Activated CD8-positive, alpha-beta T cell treated with anti-CD3 and anti-CD28 coated beads, Interleukin-2, amount 10 ng/mL, durations not matched to agents 7 days and 5 days (primary cell): ENCODE data around the gene BAZ2A. TPM values are rescaled to one million over a fixed set of nuclear protein-coding genes. Genes with fewer than 3 reads are reported as not detected.
"Not testable (repeated sequence)": the region's sequence is repeated elsewhere in the genome, so short reads cannot be mapped to it uniquely, and the experiment has no call there.

ENCODE experiments used
- ATAC-seq: fragments of 150-1000 bp; cut with Tn5 transposase; one replicate; pipeline ENCODE4 v1.10.0; 2021; ENCODE audit warnings: moderate library complexity
- CTCF ChIA-PET: fragments of 350-600 bp; sonication (Branson Sonifier 250); formaldehyde crosslinking; loops from one replicate; lab custom pipeline; 2021; ENCODE audit warnings: antibody characterized with exemption; lab: Charles Lee
- POLR2A ChIA-PET: fragments of 350-600 bp; sonication (Branson Sonifier 250); formaldehyde crosslinking; loops from one replicate; lab custom pipeline; 2021; ENCODE audit warnings: antibody characterized with exemption; lab: Charles Lee
- DNase-seq: peaks from one replicate; pipeline ENCODE4 v3.0.0-alpha.2; 2020
- H3K27ac Mint-ChIP-seq: one replicate; pipeline ENCODE4 v1.8.0; 2021; ENCODE audit warnings: mild to moderate bottlenecking, mixed read lengths
- H3K27me3 Mint-ChIP-seq: one replicate; pipeline ENCODE4 v1.8.0; 2021; ENCODE audit warnings: low read depth, mixed read lengths
- H3K36me3 Mint-ChIP-seq: one replicate; pipeline ENCODE4 v1.8.0; 2021; ENCODE audit warnings: low read depth, mixed read lengths
- H3K4me1 Mint-ChIP-seq: one replicate; pipeline ENCODE4 v1.8.0; 2021; ENCODE audit warnings: low read depth, mixed read lengths
- H3K4me3 Mint-ChIP-seq: one replicate; pipeline ENCODE4 v1.8.0; 2021; ENCODE audit warnings: mild to moderate bottlenecking, mixed read lengths
- H3K9me3 Mint-ChIP-seq: one replicate; pipeline ENCODE4 v1.8.0; 2022; ENCODE audit warnings: mixed read lengths; ENCODE audit not compliant: insufficient read depth
- total RNA-seq, 2 experiments: library from RNA; stranded (reverse); gene quantifications; one replicate each; pipeline ENCODE4 v1.2.3, GENCODE V29; 2021

BAZ2A gene
- total RNA-seq, 2 experiments from 2014 or later = 92.2 to 96.0 TPM

DNA sequence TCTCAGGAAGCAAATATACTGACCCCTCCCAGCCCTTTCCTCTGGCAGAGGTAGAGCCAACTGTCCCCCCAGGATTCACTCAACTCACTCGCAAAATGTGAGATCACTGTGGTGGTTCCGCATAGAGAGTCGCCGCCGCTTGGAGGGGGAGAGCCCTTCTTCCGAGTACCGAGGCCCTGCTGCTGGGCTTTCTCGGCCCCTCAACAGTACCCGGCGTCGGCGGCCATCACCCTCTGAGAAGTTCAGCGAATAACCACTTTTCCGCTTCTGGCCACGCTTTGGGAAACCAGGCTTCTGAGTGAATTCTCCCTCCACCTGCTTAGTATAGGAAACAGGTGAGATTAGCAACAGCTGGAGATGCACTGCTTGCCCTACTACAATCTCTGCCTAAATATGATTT, 31.1 kb downstream of the BAZ2A start:
- no peaks in the 10 kb centered on the region for H3K27me3 Mint-ChIP-seq
- POLR2A ChIA-PET = no interaction called here
- no peak for ATAC-seq
- peaks cover 2% of the 10 kb centered on the region for H3K4me1 Mint-ChIP-seq
- no peaks in the 10 kb centered on the region for H3K9me3 Mint-ChIP-seq
- no peak for DNase-seq
- no peak overlapping the region for H3K27ac Mint-ChIP-seq
- CTCF ChIA-PET = no interaction called here
- H3K36me3 Mint-ChIP-seq = peaks cover 62% of the 10 kb centered on the region
- no peak overlapping the region for H3K4me3 Mint-ChIP-seq

DNA sequence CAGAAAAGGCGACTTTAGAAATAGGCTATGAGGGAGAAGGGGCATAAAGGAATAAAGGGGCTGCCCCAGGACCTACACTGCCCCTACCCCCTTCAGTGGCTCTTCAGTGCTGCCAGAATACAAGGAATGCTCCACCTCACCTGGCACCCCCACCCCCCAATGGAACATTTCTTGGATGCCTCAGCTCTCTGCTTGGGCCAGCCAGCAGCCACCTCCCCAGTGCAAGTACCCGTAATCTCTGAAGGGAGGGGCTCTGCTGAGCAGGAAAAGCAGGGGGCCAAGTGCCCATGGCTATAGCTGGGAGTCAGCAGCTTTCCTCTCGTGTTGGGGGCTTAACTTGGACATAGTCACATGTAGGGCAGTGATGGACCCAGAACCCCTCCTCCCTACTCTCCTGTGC, 33.3 kb downstream of the BAZ2A start:
- Mint-ChIP-seq H3K4me3 (no peak overlapping the region), H3K36me3 (peaks cover 44% of the 10 kb centered on the region), H3K27ac (peak overlapping the region; percentile 52), H3K4me1 (peaks cover 3% of the 10 kb centered on the region), H3K9me3 (no peaks in the 10 kb centered on the region), H3K27me3 (no peaks in the 10 kb centered on the region)
- ATAC-seq = no peak
- DNase-seq = no peak
- ChIA-PET POLR2A (no interaction called here), CTCF (interaction anchor here (13.4 kb wide), 1 partner anchor 84 kb away, joined by 188 read pairs; no protein-coding TSS in a partner anchor)

DNA sequence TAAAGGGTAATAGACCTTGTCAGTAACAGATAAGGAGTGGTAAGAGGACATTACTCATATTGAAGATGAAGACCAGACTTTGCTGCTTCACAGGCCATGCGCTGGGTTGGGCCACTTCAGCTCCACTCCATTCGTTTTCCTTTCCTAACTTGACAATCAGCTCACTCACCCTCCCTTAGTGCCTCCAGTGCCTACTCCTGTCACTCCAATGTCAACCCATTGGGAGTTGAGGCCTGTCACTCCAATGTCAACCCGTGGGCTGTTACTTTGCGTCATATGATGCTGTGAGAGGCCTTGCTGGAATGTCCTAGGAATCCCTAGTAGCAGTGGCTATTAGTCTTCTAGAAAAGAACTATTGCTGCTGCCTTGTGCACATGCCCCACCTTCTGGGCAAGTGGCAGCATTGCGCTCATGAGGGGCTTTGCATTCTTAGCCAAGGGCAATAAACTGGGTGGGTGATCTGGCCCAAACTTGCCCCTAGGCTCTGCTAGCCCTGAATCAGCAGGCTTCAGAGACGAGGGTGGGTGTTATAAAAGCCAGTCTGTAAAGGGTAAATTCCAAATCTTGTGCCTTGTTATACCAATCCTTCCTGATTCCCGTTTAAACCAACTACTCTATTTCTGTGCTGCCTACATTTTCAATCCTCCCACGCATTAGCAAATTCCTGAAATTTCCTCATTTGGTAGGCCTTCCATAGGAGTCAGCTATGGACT, 36.1 kb downstream of the BAZ2A start:
- DNase-seq (peak; percentile 77), ATAC-seq (peak; percentile 64)
- Mint-ChIP-seq H3K4me3 (no peak overlapping the region), H3K27me3 (no peaks in the 10 kb centered on the region), H3K36me3 (peaks cover 18% of the 10 kb centered on the region), H3K4me1 (peaks cover 5% of the 10 kb centered on the region), H3K27ac (no peak overlapping the region), H3K9me3 (no peaks in the 10 kb centered on the region)
- ChIA-PET POLR2A (no interaction called here), CTCF (interaction anchor here (0.6 to 13.4 kb wide), 21 partner anchors 8 to 137 kb away, joined by 3 to 188 read pairs (median 4); partner anchors contain the start of genes GLS2 and RBMS2)

DNA sequence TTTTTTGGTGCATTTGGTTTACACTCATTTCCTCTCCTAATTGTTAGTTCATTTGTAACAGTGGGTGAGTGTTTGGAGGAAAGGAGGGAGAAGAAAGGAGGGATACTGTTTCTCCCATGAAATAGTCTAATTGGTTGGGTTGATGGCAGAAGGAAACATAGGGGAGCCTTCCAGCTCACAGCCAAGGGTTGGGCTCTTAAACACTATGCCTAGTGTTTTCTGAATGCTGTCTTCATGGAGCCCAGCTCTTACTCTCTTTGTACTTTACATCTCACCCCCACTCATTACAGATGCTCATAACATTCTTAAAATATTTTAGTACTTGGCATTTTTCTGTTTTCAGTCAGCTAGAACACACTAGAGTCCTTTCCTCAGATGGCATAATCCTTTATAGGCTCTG, 38.2 kb downstream of the BAZ2A start:
- Mint-ChIP-seq H3K4me3 (no peak overlapping the region), H3K27ac (no peak overlapping the region), H3K4me1 (peaks cover 5% of the 10 kb centered on the region), H3K27me3 (no peaks in the 10 kb centered on the region), H3K36me3 (peaks cover 1% of the 10 kb centered on the region), H3K9me3 (no peaks in the 10 kb centered on the region)
- ChIA-PET POLR2A (no interaction called here), CTCF (interaction anchor here (1.4 to 13.4 kb wide), 8 partner anchors 12 to 96 kb away, joined by 3 to 188 read pairs (median 26); partner anchors contain the start of gene BAZ2A)
- ATAC-seq (no peak), DNase-seq (no peak)

DNA sequence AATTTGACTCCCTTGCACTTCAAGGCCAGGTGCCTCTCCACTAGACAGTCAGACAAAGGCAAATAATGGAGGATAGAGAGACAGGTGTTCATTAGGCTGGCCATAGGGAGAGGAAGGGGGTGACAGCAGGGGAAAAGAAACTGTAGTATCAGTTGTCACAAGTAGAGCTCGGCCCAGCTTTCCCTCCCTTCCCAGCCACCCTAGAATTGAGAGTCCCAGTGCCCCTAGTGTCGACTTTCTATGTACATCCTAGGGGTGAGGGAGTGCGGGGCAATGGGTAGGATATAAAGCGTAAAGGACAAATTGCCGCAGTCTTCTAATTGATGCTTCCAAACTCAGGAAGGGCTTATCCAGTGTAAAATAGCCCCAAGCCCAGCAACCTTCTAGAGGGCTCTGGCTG, 39.0 kb downstream of the BAZ2A start:
- no peaks in the 10 kb centered on the region for H3K9me3 Mint-ChIP-seq
- H3K4me1 Mint-ChIP-seq = peaks cover 5% of the 10 kb centered on the region
- H3K27me3 Mint-ChIP-seq = no peaks in the 10 kb centered on the region
- POLR2A ChIA-PET = no interaction called here
- CTCF ChIA-PET = interaction anchor here (0.7 to 13.4 kb wide), 15 partner anchors 11 to 95 kb away, joined by 3 to 188 read pairs (median 5); partner anchors contain the start of genes BAZ2A and RBMS2
- H3K27ac Mint-ChIP-seq = no peak overlapping the region
- no peak overlapping the region for H3K4me3 Mint-ChIP-seq
- H3K36me3 Mint-ChIP-seq = no peaks in the 10 kb centered on the region
- no peak for DNase-seq
- ATAC-seq = no peak

DNA sequence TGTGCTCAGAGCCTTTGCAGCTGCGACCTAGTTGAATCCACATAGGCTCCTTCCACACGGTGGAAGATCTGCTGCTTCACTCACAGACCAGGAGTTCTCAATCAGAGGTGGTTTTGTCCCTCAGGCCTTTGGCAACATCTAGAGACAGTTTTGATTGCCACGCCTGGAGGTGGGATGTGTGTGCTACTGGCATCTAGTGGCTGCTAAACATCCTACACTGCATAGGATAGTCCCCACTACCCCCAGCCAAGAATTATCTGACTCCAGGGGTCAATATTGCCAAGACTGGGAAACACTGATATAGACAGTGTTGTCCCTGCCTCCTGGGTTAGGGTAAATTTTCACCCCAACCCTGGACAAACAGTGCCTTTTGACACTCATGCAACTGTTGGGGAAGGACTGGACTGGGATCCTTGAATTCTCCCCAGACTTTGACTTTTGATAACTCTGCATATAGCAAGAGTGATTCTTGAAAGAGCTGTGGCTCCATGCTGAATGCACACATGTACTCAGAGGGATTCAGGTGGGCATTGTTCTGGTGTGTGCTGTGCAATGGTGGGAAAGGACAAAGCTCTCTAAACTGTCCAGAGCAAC, 39.8 kb downstream of the BAZ2A start:
- H3K4me3 Mint-ChIP-seq = no peak overlapping the region
- H3K27ac Mint-ChIP-seq = no peak overlapping the region
- H3K4me1 Mint-ChIP-seq = peaks cover 4% of the 10 kb centered on the region
- H3K9me3 Mint-ChIP-seq = no peaks in the 10 kb centered on the region
- peak; percentile 73 for ATAC-seq
- ChIA-PET CTCF (interaction anchor here (0.6 to 13.4 kb wide), 26 partner anchors 10 to 94 kb away, joined by 3 to 188 read pairs (median 4); partner anchors contain the start of genes BAZ2A and RBMS2), POLR2A (no interaction called here)
- H3K36me3 Mint-ChIP-seq = no peaks in the 10 kb centered on the region
- no peaks in the 10 kb centered on the region for H3K27me3 Mint-ChIP-seq
- DNase-seq = peak; percentile 56

DNA sequence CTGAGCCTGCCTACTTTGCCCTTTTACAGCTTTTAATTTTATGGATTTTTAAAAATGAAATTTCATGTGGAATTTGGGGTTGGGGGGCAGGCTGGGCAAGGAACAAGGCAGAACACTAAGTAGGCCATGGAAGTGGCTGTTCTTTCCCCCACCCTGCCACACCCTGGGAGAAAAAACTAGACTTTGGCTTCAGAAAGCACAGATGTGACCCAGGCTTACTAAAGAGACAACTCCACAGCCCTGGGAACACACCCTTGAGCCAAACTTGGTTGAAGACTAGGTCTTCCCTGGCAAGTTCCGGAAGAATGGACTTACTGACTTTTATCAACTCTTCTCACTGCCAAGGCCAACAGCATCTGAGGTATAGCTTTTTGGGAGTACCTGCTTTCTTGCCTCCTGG, 40.3 kb downstream of the BAZ2A start:
- no peak overlapping the region for H3K27ac Mint-ChIP-seq
- CTCF ChIA-PET = interaction anchor here (0.6 to 13.4 kb wide), 19 partner anchors 10 to 126 kb away, joined by 3 to 188 read pairs (median 4); partner anchors contain the start of gene RBMS2

DNA sequence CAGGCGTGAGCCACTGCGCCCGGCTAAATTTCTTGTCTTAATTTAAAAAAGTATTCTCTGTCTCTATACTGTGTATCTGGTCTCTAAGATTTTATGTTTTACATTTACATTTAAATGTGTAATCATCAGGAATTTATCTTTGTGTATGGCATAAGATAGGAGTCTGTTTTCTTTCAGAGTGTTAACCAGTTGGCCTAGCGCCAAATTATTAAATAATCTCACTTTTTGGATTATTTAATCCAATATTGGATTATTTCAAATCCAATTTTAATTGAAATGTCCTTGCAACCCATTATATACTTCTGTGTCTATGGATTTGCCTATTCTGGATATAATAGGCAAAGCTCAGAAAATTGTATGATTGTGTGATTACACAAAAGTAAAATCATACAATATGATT, 45.0 kb downstream of the BAZ2A start:
- no peak for ATAC-seq
- Mint-ChIP-seq H3K27me3 (no peaks in the 10 kb centered on the region), H3K4me1 (peaks cover 36% of the 10 kb centered on the region), H3K9me3 (no peaks in the 10 kb centered on the region), H3K36me3 (peaks cover 3% of the 10 kb centered on the region), H3K4me3 (no peak overlapping the region), H3K27ac (no peak overlapping the region)
- no peak for DNase-seq
- POLR2A ChIA-PET = no interaction called here
- CTCF ChIA-PET = interaction anchor here (0.8 to 13.4 kb wide), 3 partner anchors 17 to 73 kb away, joined by 3 to 188 read pairs (median 3); no protein-coding TSS in a partner anchor

More for the DNA sequence above, 40.3 kb downstream of the BAZ2A start:
- ATAC-seq (no peak), DNase-seq (no peak)
- POLR2A ChIA-PET = no interaction called here
- no peak overlapping the region for H3K4me3 Mint-ChIP-seq
- no peaks in the 10 kb centered on the region for H3K27me3 Mint-ChIP-seq
- no peaks in the 10 kb centered on the region for H3K36me3 Mint-ChIP-seq
- peaks cover 4% of the 10 kb centered on the region for H3K4me1 Mint-ChIP-seq
- H3K9me3 Mint-ChIP-seq = no peaks in the 10 kb centered on the region

DNA sequence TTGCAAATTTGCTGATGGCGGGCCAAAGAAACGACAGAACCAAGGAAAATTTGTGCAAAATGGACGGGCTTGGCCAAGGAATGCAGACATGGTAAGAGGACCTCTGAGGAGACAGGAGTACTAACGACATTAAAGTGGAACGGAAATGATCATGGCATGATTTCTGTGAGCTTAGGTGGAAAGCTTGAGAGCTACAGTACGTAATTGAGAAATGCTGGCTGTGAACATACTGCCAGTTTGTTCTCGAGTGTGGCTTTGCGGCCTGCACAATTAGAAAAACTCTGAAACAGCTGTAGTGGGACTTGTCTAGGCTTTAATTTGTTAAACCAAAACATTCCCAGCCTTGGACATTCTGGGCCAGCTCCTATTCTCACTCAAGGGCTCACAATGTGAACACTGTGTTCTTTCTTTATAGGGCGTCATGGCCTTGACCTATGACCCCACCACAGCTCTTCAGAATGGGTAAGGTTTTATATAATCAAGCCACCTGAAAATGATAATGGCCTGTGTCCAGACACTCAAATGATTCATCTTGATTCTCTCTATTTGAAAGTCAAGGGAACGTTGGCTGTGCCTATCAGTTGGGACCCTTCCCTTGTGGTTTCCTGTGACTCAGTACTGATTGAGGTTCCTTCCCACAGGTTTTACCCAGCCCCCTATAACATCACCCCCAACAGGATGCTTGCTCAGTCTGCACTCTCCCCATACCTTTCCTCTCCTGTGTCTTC, 48.5 kb downstream of the BAZ2A start:
- POLR2A ChIA-PET = interaction anchor here (0.7 to 1.1 kb wide), 2 partner anchors 12 to 529 kb away, joined by 3 read pairs; partner anchors contain the start of gene STAT6
- H3K4me1 Mint-ChIP-seq = peaks cover 34% of the 10 kb centered on the region
- CTCF ChIA-PET = interaction anchor here (0.6 to 3.6 kb wide), 13 partner anchors 9 to 513 kb away, joined by 3 to 50 read pairs (median 4); partner anchors contain the start of gene RBMS2
- H3K27ac Mint-ChIP-seq = peak overlapping the region; percentile 86
- H3K27me3 Mint-ChIP-seq = no peaks in the 10 kb centered on the region
- no peaks in the 10 kb centered on the region for H3K9me3 Mint-ChIP-seq
- peak; percentile 72 for DNase-seq
- peaks cover 3% of the 10 kb centered on the region for H3K36me3 Mint-ChIP-seq
- ATAC-seq = peak; percentile 91
- peak overlapping the region; percentile 53 for H3K4me3 Mint-ChIP-seq

DNA sequence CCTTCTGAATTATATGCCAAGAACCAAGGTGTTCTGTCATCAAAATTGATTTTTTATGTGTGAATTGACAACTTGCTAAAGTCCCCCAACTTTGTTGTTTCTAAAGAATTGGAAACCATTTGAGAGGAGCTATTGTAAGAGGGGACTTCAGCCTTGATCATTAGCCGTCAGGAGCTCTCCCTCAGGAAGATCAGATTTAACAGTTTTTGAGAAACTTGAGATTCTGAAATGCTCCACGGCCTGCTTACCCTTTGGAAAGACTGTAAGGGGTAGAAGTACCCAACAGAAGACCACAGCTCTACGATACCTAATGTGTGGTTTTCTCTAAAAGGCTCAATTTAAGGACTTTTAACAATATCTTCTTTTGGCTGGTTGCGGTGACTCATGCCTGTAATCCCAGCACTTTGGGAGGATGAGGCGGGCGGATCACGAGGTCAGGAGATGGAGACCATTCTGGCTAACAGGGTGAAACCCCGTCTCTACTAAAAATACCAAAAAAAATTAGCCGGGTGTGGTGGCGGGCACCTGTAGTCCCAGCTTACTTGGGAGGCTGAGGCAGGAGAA, 51.1 kb downstream of the BAZ2A start:
- H3K27me3 Mint-ChIP-seq = no peaks in the 10 kb centered on the region
- POLR2A ChIA-PET = interaction anchor here (0.6 to 0.7 kb wide), 2 partner anchors 104 to 176 kb away, joined by 3 read pairs; no protein-coding TSS in a partner anchor
- no peaks in the 10 kb centered on the region for H3K9me3 Mint-ChIP-seq
- CTCF ChIA-PET = interaction anchor here (0.7 to 3.6 kb wide), 5 partner anchors 9 to 76 kb away, joined by 3 to 50 read pairs (median 3); no protein-coding TSS in a partner anchor
- H3K4me3 Mint-ChIP-seq = no peak overlapping the region
- H3K36me3 Mint-ChIP-seq = peaks cover 3% of the 10 kb centered on the region
- DNase-seq (no peak), ATAC-seq (no peak)
- H3K27ac Mint-ChIP-seq = no peak overlapping the region
- H3K4me1 Mint-ChIP-seq = peaks cover 37% of the 10 kb centered on the region

DNA sequence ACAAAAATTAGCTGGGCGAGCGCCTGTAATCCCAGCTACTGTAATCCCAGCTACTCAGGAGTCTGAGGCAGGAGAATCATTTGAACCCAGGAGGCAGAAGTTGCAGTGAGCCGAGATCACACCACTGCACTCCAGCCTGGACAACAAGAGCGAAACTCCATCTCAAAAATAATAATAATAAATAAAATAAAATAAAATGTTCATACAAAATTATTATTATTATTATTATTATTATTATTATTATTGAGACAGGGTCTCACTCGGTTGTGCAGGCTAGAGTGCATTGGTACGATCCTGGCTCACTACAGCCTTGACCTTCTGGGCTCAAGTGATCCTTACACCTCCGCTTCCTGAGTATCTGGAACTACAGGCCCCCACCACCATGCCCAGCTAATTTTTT, 52.9 kb downstream of the BAZ2A start:
- H3K36me3 Mint-ChIP-seq, H3K27me3 Mint-ChIP-seq, H3K9me3 Mint-ChIP-seq, ATAC-seq, H3K27ac Mint-ChIP-seq, H3K4me3 Mint-ChIP-seq, DNase-seq: not testable (repeated sequence)
- peaks cover 28% of the 10 kb centered on the region for H3K4me1 Mint-ChIP-seq
- ChIA-PET CTCF (interaction anchor here (1.0 to 4.9 kb wide), 4 partner anchors 13 to 63 kb away, joined by 3 to 38 read pairs (median 7); no protein-coding TSS in a partner anchor), POLR2A (interaction anchor here (0.6 kb wide), 1 partner anchor 259 kb away, joined by 4 read pairs; no protein-coding TSS in a partner anchor)
